Caco-2 (cell line): Measurements from ENCODE around the gene SEPTIN11. TPM values are rescaled to one million over a fixed set of nuclear protein-coding genes. Genes with fewer than 3 reads are reported as not detected.

Experiments
- BruUV-seq: library from RNA; stranded (reverse); fragments of 400-500 nt; replicated peaks from 2 replicates; lab custom pipeline; 2021; lab: Mats Ljungman, UMichigan
- CTCF ChIA-PET: fragments of 300-600 bp; sonication (Branson Sonifier 250); formaldehyde crosslinking; loops from one replicate; lab custom pipeline; 2022; ENCODE audit warnings: antibody characterized with exemption; lab: Charles Lee
- POLR2A ChIA-PET: fragments of 300-600 bp; sonication (Branson Sonifier 250); formaldehyde crosslinking; loops from one replicate; lab custom pipeline; 2022; ENCODE audit warnings: antibody characterized with exemption; lab: Charles Lee
- DNase-seq, 2 experiments: peaks; one replicate each; pipeline versions ENCODE4 v3.0.0 to v3.0.0-alpha.2; 2020 to 2022
- H3K27me3 ChIP-seq: replicated peaks from 2 replicates; pipeline ENCODE4 v1.6.0; 2011; ENCODE audit warnings: low read length; ENCODE audit not compliant: control insufficient read depth, insufficient read depth
- H3K36me3 ChIP-seq: 2 replicates; pipeline ENCODE4 v1.5.1; 2011; ENCODE audit warnings: low read length; ENCODE audit not compliant: control insufficient read depth, insufficient read depth
- H3K4me1 ChIP-seq: fragments of 250-450 bp; sonication (Bioruptor Pico); 2 replicates; pipeline ENCODE4 v1.5.1; 2020; ENCODE audit warnings: mild to moderate bottlenecking
- H3K4me3 ChIP-seq: 2 replicates; pipeline ENCODE4 v1.5.1; 2011; ENCODE audit warnings: low read depth, mild to moderate bottlenecking, control low read depth, low read length
- H3K9me3 ChIP-seq: fragments of 250-450 bp; sonication (Bioruptor Pico); 2 replicates; pipeline ENCODE4 v1.5.1; 2020; ENCODE audit warnings: mild to moderate bottlenecking, moderate library complexity
- H3K27ac Mint-ChIP-seq: one replicate; pipeline ENCODE4 v1.8.0; 2022; ENCODE audit warnings: mixed read lengths; ENCODE audit not compliant: unreplicated experiment
- H3K27me3 Mint-ChIP-seq: one replicate; pipeline ENCODE4 v1.8.0; 2022; ENCODE audit warnings: mixed read lengths; ENCODE audit not compliant: insufficient read depth, unreplicated experiment
- H3K36me3 Mint-ChIP-seq: one replicate; pipeline ENCODE4 v1.8.0; 2022; ENCODE audit warnings: mild to moderate bottlenecking, mixed read lengths; ENCODE audit not compliant: insufficient read depth, unreplicated experiment
- H3K4me1 Mint-ChIP-seq: one replicate; pipeline ENCODE4 v1.8.0; 2022; ENCODE audit warnings: low read depth, mixed read lengths; ENCODE audit not compliant: unreplicated experiment
- H3K4me3 Mint-ChIP-seq: one replicate; pipeline ENCODE4 v1.8.0; 2022; ENCODE audit warnings: mild to moderate bottlenecking, moderate library complexity, mixed read lengths; ENCODE audit not compliant: unreplicated experiment
- H3K9me3 Mint-ChIP-seq: one replicate; pipeline ENCODE4 v1.8.0; 2022; ENCODE audit warnings: mixed read lengths; ENCODE audit not compliant: unreplicated experiment
- intact Hi-C: fragments of 100-400 bp; cut with micrococcal nuclease; formaldehyde crosslinking; loops from one replicate; pipeline ENCODE4 v1.10.0; 2022; ENCODE audit not compliant: unreplicated experiment
- total RNA-seq: library from RNA; stranded (reverse); gene quantifications from 2 replicates; pipeline ENCODE4 v1.2.3, GENCODE V29; 2022
- TF ChIP-seq, protein P1 (sequence below), 2 experiments: fragments of 200-600 bp in 1 of 2; IDR thresholded peaks; 1 replicate in 1 of 2; 2 replicates in 1 of 2; pipeline versions ENCODE4 v1.5.1 to v1.8.0; 2011 to 2022; ENCODE audit warnings: antibody characterized with exemption in 1 of 2, control low read depth in 1 of 2, inconsistent platforms in 1 of 2, low read depth in 1 of 2, low read length in 1 of 2, mild to moderate bottlenecking in 1 of 2, moderate library complexity in 1 of 2; ENCODE audit not compliant: insufficient read depth in 1 of 2, severe bottlenecking in 1 of 2, unreplicated experiment in 1 of 2

The SEPTIN11 gene
- total RNA-seq, 1 experiment from 2014 or later = 127 TPM

DNA sequence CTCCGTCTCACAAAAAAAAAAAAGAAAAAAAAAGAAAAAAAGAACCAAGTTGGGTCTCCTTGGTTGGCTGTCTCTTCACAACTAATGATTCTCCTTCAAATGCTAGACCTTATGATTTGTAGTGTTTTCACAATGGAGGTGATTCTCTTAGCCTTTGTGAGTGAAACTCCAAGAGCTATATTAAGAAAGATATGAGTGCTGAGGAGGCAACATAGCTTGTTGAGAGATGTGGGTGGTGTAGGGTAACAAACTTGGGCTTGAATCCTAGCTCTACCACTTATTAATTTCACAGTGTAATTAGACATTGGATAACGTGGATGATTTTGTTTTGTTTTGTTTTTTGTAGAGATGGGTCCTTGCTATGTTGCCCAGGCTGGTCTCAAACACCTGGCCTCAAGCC, 10.4 kb upstream of the SEPTIN11 start:
- intact Hi-C loops = no loop called here
- no peaks in the 10 kb centered on the region for H3K27me3 Mint-ChIP-seq
- Histone ChIP-seq H3K4me1 (no peaks in the 10 kb centered on the region), H3K36me3 (no peaks in the 10 kb centered on the region), H3K27me3 (no peaks in the 10 kb centered on the region), H3K9me3 (no peaks in the 10 kb centered on the region), H3K4me3 (no peak overlapping the region)
- ChIA-PET CTCF (no interaction called here), POLR2A (no interaction called here)
- no TSS peak for BruUV-seq
- no peak overlapping the region for H3K4me3 Mint-ChIP-seq
- no peaks in the 10 kb centered on the region for H3K4me1 Mint-ChIP-seq
- DNase-seq = no peak
- TF ChIP-seq, protein P1, sequence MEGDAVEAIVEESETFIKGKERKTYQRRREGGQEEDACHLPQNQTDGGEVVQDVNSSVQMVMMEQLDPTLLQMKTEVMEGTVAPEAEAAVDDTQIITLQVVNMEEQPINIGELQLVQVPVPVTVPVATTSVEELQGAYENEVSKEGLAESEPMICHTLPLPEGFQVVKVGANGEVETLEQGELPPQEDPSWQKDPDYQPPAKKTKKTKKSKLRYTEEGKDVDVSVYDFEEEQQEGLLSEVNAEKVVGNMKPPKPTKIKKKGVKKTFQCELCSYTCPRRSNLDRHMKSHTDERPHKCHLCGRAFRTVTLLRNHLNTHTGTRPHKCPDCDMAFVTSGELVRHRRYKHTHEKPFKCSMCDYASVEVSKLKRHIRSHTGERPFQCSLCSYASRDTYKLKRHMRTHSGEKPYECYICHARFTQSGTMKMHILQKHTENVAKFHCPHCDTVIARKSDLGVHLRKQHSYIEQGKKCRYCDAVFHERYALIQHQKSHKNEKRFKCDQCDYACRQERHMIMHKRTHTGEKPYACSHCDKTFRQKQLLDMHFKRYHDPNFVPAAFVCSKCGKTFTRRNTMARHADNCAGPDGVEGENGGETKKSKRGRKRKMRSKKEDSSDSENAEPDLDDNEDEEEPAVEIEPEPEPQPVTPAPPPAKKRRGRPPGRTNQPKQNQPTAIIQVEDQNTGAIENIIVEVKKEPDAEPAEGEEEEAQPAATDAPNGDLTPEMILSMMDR (IDR thresholded peaks at IDR 0.05; ENCODE audit: insufficient read depth in 1 of 2, low read depth in 1 of 2, low read length in 1 of 2, severe bottlenecking in 1 of 2, unreplicated experiment in 1 of 2) = no peak
- H3K36me3 Mint-ChIP-seq = peaks cover 2% of the 10 kb centered on the region
- H3K9me3 Mint-ChIP-seq = no peaks in the 10 kb centered on the region
- no peak overlapping the region for H3K27ac Mint-ChIP-seq

DNA sequence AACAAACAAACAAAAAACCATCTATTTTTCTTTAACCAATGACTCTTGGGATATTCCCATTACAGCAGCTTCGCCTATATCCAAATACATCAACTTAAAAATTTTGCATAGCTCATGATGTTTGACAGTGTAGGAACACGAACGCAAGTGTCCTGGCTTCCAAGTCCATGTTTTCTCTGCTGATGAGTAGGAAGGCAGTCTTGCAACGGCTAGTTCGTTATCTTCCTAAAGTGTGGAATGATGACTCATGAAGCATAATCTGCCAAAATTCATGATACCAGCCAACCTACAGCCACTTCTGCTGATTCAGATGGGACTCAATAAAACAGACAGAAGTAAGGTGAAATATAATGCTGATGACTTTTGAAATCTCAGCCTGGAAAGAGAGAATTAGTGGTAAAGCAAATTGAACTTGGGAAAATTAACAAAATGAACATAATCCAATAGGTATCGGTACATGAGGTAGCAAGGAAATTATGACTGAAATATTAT, 6.4 kb upstream of the SEPTIN11 start:
- Mint-ChIP-seq H3K9me3 (no peaks in the 10 kb centered on the region), H3K27me3 (no peaks in the 10 kb centered on the region), H3K4me1 (no peaks in the 10 kb centered on the region), H3K4me3 (no peak overlapping the region), H3K36me3 (peaks cover 4% of the 10 kb centered on the region), H3K27ac (no peak overlapping the region)
- POLR2A ChIA-PET = no interaction called here
- Histone ChIP-seq H3K27me3 (no peaks in the 10 kb centered on the region), H3K4me3 (no peak overlapping the region), H3K36me3 (no peaks in the 10 kb centered on the region), H3K4me1 (peaks cover 5% of the 10 kb centered on the region; the same call in 1 of the 2 replicates), H3K9me3 (no peaks in the 10 kb centered on the region)
- intact Hi-C loops = no loop called here
- no TSS peak for BruUV-seq
- CTCF ChIA-PET = no interaction called here
- DNase-seq = no peak
- TF ChIP-seq, protein P1 (IDR thresholded peaks at IDR 0.05; ENCODE audit: insufficient read depth in 1 of 2, low read depth in 1 of 2, low read length in 1 of 2, severe bottlenecking in 1 of 2, unreplicated experiment in 1 of 2) = no peak

DNA sequence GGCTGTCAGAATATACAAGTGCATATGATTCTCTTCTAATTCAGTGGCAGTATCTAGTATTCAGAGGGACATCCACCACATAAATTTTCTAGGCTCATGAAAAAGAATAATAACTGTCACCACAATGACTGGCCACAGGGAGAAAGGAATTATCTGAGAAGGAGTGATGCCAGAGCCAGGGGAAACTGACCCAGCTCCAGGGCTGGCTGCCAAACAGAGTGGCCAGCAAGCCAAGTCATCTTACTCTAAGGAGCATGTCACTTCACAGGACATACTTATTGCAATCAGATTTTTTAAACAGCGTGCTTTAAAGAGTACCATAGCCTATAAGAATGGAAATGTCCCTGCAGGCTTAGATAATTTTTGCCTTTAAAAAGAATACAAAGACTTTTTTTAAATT, 5.8 kb upstream of the SEPTIN11 start:
- Mint-ChIP-seq H3K36me3 (peaks cover 9% of the 10 kb centered on the region), H3K27ac (no peak overlapping the region), H3K4me3 (no peak overlapping the region), H3K4me1 (no peaks in the 10 kb centered on the region), H3K9me3 (no peaks in the 10 kb centered on the region), H3K27me3 (no peaks in the 10 kb centered on the region)
- ChIA-PET POLR2A (no interaction called here), CTCF (no interaction called here)
- TF ChIP-seq, protein P1 (IDR thresholded peaks at IDR 0.05; ENCODE audit: insufficient read depth in 1 of 2, low read depth in 1 of 2, low read length in 1 of 2, severe bottlenecking in 1 of 2, unreplicated experiment in 1 of 2) = no peak
- intact Hi-C loops = no loop called here
- no peak overlapping the region for H3K4me3 ChIP-seq
- H3K27me3 ChIP-seq = no peaks in the 10 kb centered on the region
- H3K4me1 ChIP-seq = peaks cover 5% of the 10 kb centered on the region; the same call in 1 of the 2 replicates
- H3K9me3 ChIP-seq = no peaks in the 10 kb centered on the region
- no peaks in the 10 kb centered on the region for H3K36me3 ChIP-seq
- BruUV-seq = no TSS peak
- no peak for DNase-seq
